Endothelial cell of umbilical vein (primary cell): Measurements from ENCODE around the gene SUGCT. TPM values are rescaled to one million over a fixed set of nuclear protein-coding genes. Genes with fewer than 3 reads are reported as not detected.

Experiments
- BruUV-seq: library from RNA; stranded (reverse); fragments of 400-500 nt; replicated peaks from 2 replicates; lab custom pipeline; 2021; lab: Mats Ljungman, UMichigan
- CTCF ChIA-PET: fragments of 300-600, 350-600 bp; sonication (Branson Sonifier 250); formaldehyde crosslinking; loops from one replicate; lab custom pipeline; 2021; ENCODE audit warnings: antibody characterized with exemption, inconsistent platforms; lab: Charles Lee
- POLR2A ChIA-PET: fragments of 300-600, 350-600 bp; sonication (Branson Sonifier 250); formaldehyde crosslinking; loops from one replicate; lab custom pipeline; 2021; ENCODE audit warnings: antibody characterized with exemption, inconsistent platforms; lab: Charles Lee
- DNase-seq: peaks from one replicate; pipeline ENCODE4 v3.0.0-alpha.2; 2011; ENCODE audit warnings: low read depth, low spot score
- FAIRE-seq: peaks from 2 replicates; lab custom pipeline; 2011; peaks lifted over from hg19 to GRCh38; lab: Jason Lieb, UNC
- H2AFZ ChIP-seq: 2 replicates; pipeline ENCODE4 v1.6.0; 2012; ENCODE audit warnings: low read depth, low read length, control low read depth, inconsistent platforms
- H3K27ac ChIP-seq: 2 replicates; pipeline ENCODE4 v1.5.1; 2011; ENCODE audit warnings: low read depth, mild to moderate bottlenecking, control low read depth, low read length, moderate library complexity; ENCODE audit not compliant: insufficient read depth
- H3K27me3 ChIP-seq, 2 experiments: 2 replicates each; pipeline versions ENCODE4 v1.6.0 to v1.6.1; 2011; ENCODE audit warnings: low read length in 2 of 2, mixed read lengths in 1 of 2; ENCODE audit not compliant: control insufficient read depth in 2 of 2, insufficient read depth in 2 of 2
- H3K36me3 ChIP-seq, 2 experiments: 2 replicates in 1 of 2; 3 replicates in 1 of 2; pipeline ENCODE4 v1.5.1; 2011; ENCODE audit warnings: low read length in 2 of 2, mild to moderate bottlenecking in 1 of 2, moderate library complexity in 1 of 2; ENCODE audit not compliant: control insufficient read depth in 2 of 2, insufficient read depth in 2 of 2; ENCODE audit errors: extremely low read depth in 1 of 2
- H3K4me1 ChIP-seq: 3 replicates; pipeline ENCODE4 v1.5.1; 2011; ENCODE audit warnings: mild to moderate bottlenecking, low read length; ENCODE audit not compliant: control insufficient read depth, insufficient read depth; ENCODE audit errors: extremely low read depth
- H3K4me2 ChIP-seq: 2 replicates; pipeline ENCODE4 v1.6.1; 2011; ENCODE audit warnings: low read length, control low read depth, mixed read lengths; ENCODE audit not compliant: insufficient read depth
- H3K4me3 ChIP-seq, 3 experiments: fragments of 200-600 bp in 1 of 3; sonication (generic), shearing (Covaris generic) in 1 of 3; replicated peaks in 1 of 3; 2 replicates each; pipeline ENCODE4 v1.5.1; 2011 to 2016; ENCODE audit warnings: control low read depth in 3 of 3, low read length in 3 of 3, mild to moderate bottlenecking in 2 of 3, inconsistent platforms in 1 of 3, low read depth in 1 of 3, moderate library complexity in 1 of 3; ENCODE audit not compliant: insufficient read depth in 1 of 3
- H3K79me2 ChIP-seq: 2 replicates; pipeline ENCODE4 v1.6.0; 2012; ENCODE audit warnings: low read length, inconsistent platforms; ENCODE audit not compliant: control insufficient read depth, insufficient read depth
- H3K9ac ChIP-seq: replicated peaks from 2 replicates; pipeline ENCODE3; 2011; ENCODE audit warnings: low read length, control low read depth; ENCODE audit not compliant: insufficient read depth; ENCODE audit errors: extremely low read depth
- H3K9me1 ChIP-seq: replicated peaks from 3 replicates; pipeline ENCODE4 v1.6.0; 2011; ENCODE audit warnings: mild to moderate bottlenecking, low read length; ENCODE audit not compliant: control insufficient read depth, insufficient read depth; ENCODE audit errors: extremely low read depth
- H3K9me3 ChIP-seq: replicated peaks from 2 replicates; pipeline ENCODE4 v1.5.1; 2012; ENCODE audit warnings: low read length, inconsistent platforms; ENCODE audit not compliant: control insufficient read depth, insufficient read depth
- H4K20me1 ChIP-seq: replicated peaks from 2 replicates; pipeline ENCODE3; 2011; ENCODE audit warnings: mild to moderate bottlenecking, low read length; ENCODE audit not compliant: control insufficient read depth, insufficient read depth; ENCODE audit errors: extremely low read depth
- CTCF ChIP-seq, 2 donors: IDR thresholded peaks; 1 replicate in 1 of 2; 2 replicates in 1 of 2; pipeline ENCODE4 v1.5.1; 2011; ENCODE audit warnings: low read length in 2 of 2, mild to moderate bottlenecking in 2 of 2, moderate library complexity in 2 of 2, control low read depth in 1 of 2, inconsistent platforms in 1 of 2, low read depth in 1 of 2; ENCODE audit not compliant: insufficient read depth in 1 of 2; ENCODE audit errors: extremely low read depth in 1 of 2
- FOS ChIP-seq: IDR thresholded peaks from 2 replicates; pipeline ENCODE4 v1.6.1; 2011; ENCODE audit warnings: mild to moderate bottlenecking, low read length, moderate library complexity, borderline replicate concordance; ENCODE audit not compliant: insufficient read depth
- GATA2 ChIP-seq: IDR thresholded peaks from 2 replicates; pipeline ENCODE4 v1.7.0; 2011; ENCODE audit warnings: low read depth, mild to moderate bottlenecking, moderate library complexity, mixed read lengths, low read length; ENCODE audit not compliant: insufficient read length, insufficient read depth
- JUN ChIP-seq: IDR thresholded peaks from 2 replicates; pipeline ENCODE4 v1.6.1; 2011; ENCODE audit warnings: borderline replicate concordance, low read depth; ENCODE audit not compliant: insufficient read length, insufficient read depth
- MAX ChIP-seq: IDR thresholded peaks from 2 replicates; pipeline ENCODE4 v1.6.1; 2011; ENCODE audit not compliant: insufficient read depth, insufficient read length
- MYC ChIP-seq: IDR thresholded peaks from one replicate; pipeline ENCODE4 v1.6.1; 2011; ENCODE audit warnings: mild to moderate bottlenecking, low read depth, low read length
- dilution Hi-C: fragments of 300-500 bp; cut with MboI; formaldehyde crosslinking; loops from one replicate; pipeline ENCODE4 v1.15.0; 2019; ENCODE audit warnings: low sequenced_read_pairs; ENCODE audit not compliant: extremely low pct_ligation_motif_present
- intact Hi-C: fragments of 100-400 bp; cut with micrococcal nuclease; formaldehyde crosslinking; loops from one replicate; pipeline ENCODE4 v1.10.0; 2022
- polyA plus RNA-seq, 4 experiments: library from polyadenylated mRNA; depleted of rRNA in 3 of 4; stranded (reverse) in 3 of 4; unstranded in 1 of 4; fragments of >200 nt; gene quantifications; 2 replicates each; pipeline versions ENCODE4 v1.2.1 to v1.2.3, GENCODE V29; 2011 to 2012; ENCODE audit warnings: missing spikeins in 1 of 4
- total RNA-seq: library from RNA; stranded (reverse); gene quantifications from 2 replicates; pipeline ENCODE4 v1.2.3, GENCODE V29; 2021

SUGCT gene
- total and polyA plus RNA-seq, 2 donors (not counting 3 experiments of a cell fraction or from before 2014, with no cell fraction given) = 1.2 to 1.4 TPM

GRCh38 chr7:40475681-40475982 lies 340.8 kb downstream of the SUGCT start:
- H3K79me2 ChIP-seq = no peaks in the 10 kb centered on the region
- H3K4me2 ChIP-seq = peak overlapping the region; percentile 48
- H3K9ac ChIP-seq = no peak overlapping the region
- H3K4me3 ChIP-seq = no peak overlapping the region
- peaks cover 23% of the 10 kb centered on the region for H3K4me1 ChIP-seq
- dilution Hi-C loops = no loop called here
- intact Hi-C loops = no loop called here
- no TSS peak for BruUV-seq
- ChIA-PET CTCF (interaction anchor here (1.9 kb wide), 1 partner anchor 10 kb away, joined by 6 read pairs; no protein-coding TSS in a partner anchor), POLR2A (no interaction called here)
- DNase-seq (no peak), FAIRE-seq (no peak)
- H3K36me3 ChIP-seq = no peaks in the 10 kb centered on the region
- H4K20me1 ChIP-seq = no peaks in the 10 kb centered on the region
- H3K9me3 ChIP-seq = no peaks in the 10 kb centered on the region
- H2AFZ ChIP-seq = no peak overlapping the region
- H3K27ac ChIP-seq = no peak overlapping the region
- H3K9me1 ChIP-seq = no peaks in the 10 kb centered on the region
- no peaks in the 10 kb centered on the region for H3K27me3 ChIP-seq
- no peak for TF ChIP-seq FOS
- no peak for TF ChIP-seq MYC
- TF ChIP-seq CTCF (IDR thresholded peaks at IDR 0.05; ENCODE audit: extremely low read depth in 1 of 2, insufficient read depth in 1 of 2, low read depth in 1 of 2, low read length in 2 of 2) = no peak
- TF ChIP-seq JUN = no peak

GRCh38 chr7:40477094-40477493 lies 342.3 kb downstream of the SUGCT start:
- Histone ChIP-seq H3K36me3 (no peaks in the 10 kb centered on the region), H4K20me1 (no peaks in the 10 kb centered on the region), H3K9me3 (no peaks in the 10 kb centered on the region), H3K27me3 (no peaks in the 10 kb centered on the region), H3K9me1 (no peaks in the 10 kb centered on the region), H2AFZ (no peak overlapping the region), H3K4me1 (peaks cover 23% of the 10 kb centered on the region), H3K79me2 (no peaks in the 10 kb centered on the region), H3K9ac (no peak overlapping the region), H3K27ac (no peak overlapping the region), H3K4me2 (peak overlapping the region; percentile 39), H3K4me3 (no peak overlapping the region)
- intact Hi-C loops (no loop called here), dilution Hi-C loops (no loop called here)
- no TSS peak for BruUV-seq
- peak; percentile 84 for TF ChIP-seq GATA2
- no peak for TF ChIP-seq MAX
- peak; percentile 45 for TF ChIP-seq FOS
- FAIRE-seq (no peak), DNase-seq (peak; percentile 21)
- POLR2A ChIA-PET = no interaction called here
- CTCF ChIA-PET = no interaction called here
